RWPE1 (cell line): Measurements from ENCODE around the gene APC2.
"Not testable (repeated sequence)": the region's sequence is repeated elsewhere in the genome, so short reads cannot be mapped to it uniquely, and the experiment has no call there.

Experiments used
- CTCF ChIA-PET: fragments of 350-600 bp; sonication (Branson Sonifier 250); formaldehyde crosslinking; extraction: SDS; loops from one replicate; lab custom pipeline; 2021; lab: Yijun Ruan, JAX
- POLR2A ChIA-PET: fragments of 400-600 bp; formaldehyde crosslinking; extraction: SDS; loops from one replicate; lab custom pipeline; 2020; ENCODE audit warnings: antibody characterized with exemption; ENCODE audit not compliant: low non-redundant PET; lab: Yijun Ruan, JAX
- DNase-seq: peaks from one replicate; pipeline ENCODE4 v3.0.0; 2012; ENCODE audit warnings: low spot score
- H3K27ac ChIP-seq: fragments of 450-650 bp; 2 replicates; pipeline ENCODE4 v1.5.1; 2017
- TF ChIP-seq, protein P1 (sequence below): fragments of 450-650 bp; conservative IDR thresholded peaks from 2 replicates; pipeline ENCODE4 v1.5.1; 2017; ENCODE audit warnings: low read depth, mild to moderate bottlenecking

The APC2 gene

DNA sequence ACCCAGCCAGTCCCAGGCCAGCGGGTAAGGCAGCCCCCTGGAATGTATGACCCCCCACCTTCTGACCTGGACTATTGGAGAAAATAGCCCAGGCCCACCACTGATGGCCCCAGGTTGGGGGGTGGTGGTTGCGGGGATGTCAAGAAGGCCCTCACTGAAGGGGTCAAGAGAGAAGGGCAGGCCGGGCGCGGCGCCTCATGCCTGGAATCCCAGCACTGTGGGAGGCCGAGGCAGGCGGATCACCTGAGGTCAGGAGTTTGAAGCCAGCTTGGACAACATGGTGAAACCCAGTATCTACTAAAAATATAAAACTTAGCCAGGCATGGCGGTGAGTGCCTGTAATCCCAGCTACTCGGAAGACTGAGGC lies 64.4 kb downstream of the APC2 start:
- CTCF ChIA-PET: interaction anchor here (0.6 to 1.0 kb wide), 10 partner anchors 12 to 528 kb away, joined by 3 to 6 read pairs (median 3); no protein-coding TSS in a partner anchor
- DNase-seq: no peak
- H3K27ac ChIP-seq: peak overlapping the region; percentile 90
- POLR2A ChIA-PET: no interaction called here
- TF ChIP-seq, protein P1, sequence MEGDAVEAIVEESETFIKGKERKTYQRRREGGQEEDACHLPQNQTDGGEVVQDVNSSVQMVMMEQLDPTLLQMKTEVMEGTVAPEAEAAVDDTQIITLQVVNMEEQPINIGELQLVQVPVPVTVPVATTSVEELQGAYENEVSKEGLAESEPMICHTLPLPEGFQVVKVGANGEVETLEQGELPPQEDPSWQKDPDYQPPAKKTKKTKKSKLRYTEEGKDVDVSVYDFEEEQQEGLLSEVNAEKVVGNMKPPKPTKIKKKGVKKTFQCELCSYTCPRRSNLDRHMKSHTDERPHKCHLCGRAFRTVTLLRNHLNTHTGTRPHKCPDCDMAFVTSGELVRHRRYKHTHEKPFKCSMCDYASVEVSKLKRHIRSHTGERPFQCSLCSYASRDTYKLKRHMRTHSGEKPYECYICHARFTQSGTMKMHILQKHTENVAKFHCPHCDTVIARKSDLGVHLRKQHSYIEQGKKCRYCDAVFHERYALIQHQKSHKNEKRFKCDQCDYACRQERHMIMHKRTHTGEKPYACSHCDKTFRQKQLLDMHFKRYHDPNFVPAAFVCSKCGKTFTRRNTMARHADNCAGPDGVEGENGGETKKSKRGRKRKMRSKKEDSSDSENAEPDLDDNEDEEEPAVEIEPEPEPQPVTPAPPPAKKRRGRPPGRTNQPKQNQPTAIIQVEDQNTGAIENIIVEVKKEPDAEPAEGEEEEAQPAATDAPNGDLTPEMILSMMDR: no peak

- POLR2A ChIA-PET: no interaction called here
- CTCF ChIA-PET: interaction anchor here (0.6 to 1.0 kb wide), 7 partner anchors 11 to 120 kb away, joined by 3 to 6 read pairs (median 4); no protein-coding TSS in a partner anchor
- H3K27ac ChIP-seq: peak overlapping the region; percentile 90
- DNase-seq: no peak
- TF ChIP-seq, protein P1: no peak
Observed at GRCh38 chr19:1514986-1515721, 65.2 kb downstream of the APC2 start.

DNA sequence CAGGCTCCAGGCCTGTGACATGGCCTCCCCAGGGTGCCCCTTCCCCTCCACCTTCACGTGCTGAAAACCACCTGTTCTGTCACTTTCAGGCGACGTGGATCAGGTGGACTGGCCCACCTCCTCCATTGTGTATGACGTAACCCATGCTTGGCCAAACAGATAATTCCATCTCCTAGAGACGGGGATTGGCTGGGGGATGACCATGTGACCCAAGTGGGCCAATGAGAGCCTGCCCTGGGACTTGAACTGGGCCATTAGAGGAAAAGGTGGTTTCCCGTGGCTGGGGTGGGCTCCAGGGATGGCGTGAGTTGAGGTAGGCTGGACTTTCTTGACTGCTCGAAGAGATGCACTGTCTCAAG lies 66.5 kb downstream of the APC2 start:
- ChIA-PET CTCF (no interaction called here), POLR2A (no interaction called here)
- no peak overlapping the region for H3K27ac ChIP-seq
- TF ChIP-seq, protein P1: no peak
- DNase-seq: no peak

DNA sequence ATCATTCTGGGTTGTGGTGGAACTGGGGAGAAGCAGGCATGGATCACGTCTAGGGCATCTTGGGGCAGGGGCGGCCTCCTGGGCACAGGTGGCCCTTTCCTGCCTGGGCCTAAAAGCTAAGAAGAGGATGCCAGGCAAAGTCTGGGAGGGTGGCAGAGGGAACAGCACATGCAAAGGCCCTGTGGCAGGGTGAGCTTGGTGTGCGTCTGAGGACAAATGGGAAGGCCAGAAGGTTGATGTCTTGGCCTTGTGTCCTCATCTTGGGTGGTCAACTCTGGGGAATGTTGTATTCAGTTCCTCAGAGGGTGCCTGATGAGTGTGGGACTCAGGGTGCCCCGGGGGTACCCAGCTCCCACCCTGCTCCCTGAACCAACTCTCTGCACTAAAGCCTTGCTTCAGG lies 68.5 kb downstream of the APC2 start:
- no peak for DNase-seq
- TF ChIP-seq, protein P1: no peak
- CTCF ChIA-PET: interaction anchor here (0.5 kb wide), 1 partner anchor 412 kb away, joined by 3 read pairs; no protein-coding TSS in a partner anchor
- POLR2A ChIA-PET: no interaction called here
- H3K27ac ChIP-seq: no peak overlapping the region

DNA sequence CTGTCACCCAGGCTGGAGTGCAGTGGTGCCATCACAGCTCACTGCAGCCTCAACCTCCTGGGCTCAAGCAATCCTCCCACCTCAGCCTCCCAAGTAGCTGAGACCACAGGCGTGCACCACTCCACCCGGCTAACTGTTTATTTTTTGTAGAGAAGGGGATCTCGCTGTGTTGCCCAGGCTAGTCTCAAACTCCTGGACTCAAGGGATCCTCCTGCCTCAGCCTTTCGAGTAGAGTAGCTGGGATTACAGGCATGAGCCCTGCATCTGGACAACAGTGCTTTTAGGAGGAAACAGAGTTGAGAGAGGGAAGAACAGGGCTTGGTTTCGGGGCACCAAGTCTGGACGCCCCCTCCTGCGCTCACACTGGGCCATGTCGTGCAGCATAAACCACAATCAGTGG lies 69.9 kb downstream of the APC2 start:
- POLR2A ChIA-PET, DNase-seq, H3K27ac ChIP-seq: not testable (repeated sequence)
- CTCF ChIA-PET: interaction anchor here (1.0 kb wide), 1 partner anchor 283 kb away, joined by 4 read pairs; no protein-coding TSS in a partner anchor

GRCh38 chr19:1520203-1520780 lies 70.4 kb downstream of the APC2 start:
- H3K27ac ChIP-seq: no peak overlapping the region
- ChIA-PET CTCF (interaction anchor here (1.0 kb wide), 1 partner anchor 282 kb away, joined by 4 read pairs; no protein-coding TSS in a partner anchor), POLR2A (interaction anchor here (0.5 kb wide), 1 partner anchor 47 kb away, joined by 3 read pairs; no protein-coding TSS in a partner anchor)
- TF ChIP-seq, protein P1: no peak
- no peak for DNase-seq

DNA sequence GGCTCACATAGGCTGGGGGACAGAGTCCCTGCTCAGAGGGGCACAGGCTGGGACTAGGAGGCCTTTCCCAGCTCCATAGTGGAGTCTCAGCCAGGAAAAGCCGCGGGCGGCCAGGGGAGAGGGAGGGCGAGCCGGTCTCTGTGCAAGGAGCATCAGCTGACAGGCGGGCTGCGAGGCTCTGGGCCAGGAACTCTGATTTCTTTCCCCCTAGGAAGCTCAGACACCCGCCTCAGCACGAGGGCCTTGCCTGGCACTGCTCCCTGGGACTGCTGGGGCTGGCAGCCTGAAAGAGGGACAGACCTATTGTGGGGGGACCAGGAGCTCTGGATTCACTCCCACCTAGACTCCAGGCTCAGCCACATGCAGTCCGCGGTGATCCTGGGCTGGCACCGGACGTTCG lies 71.7 kb downstream of the APC2 start:
- no peak for DNase-seq
- POLR2A ChIA-PET: no interaction called here
- CTCF ChIA-PET: no interaction called here
- TF ChIP-seq, protein P1: no peak
- no peak overlapping the region for H3K27ac ChIP-seq
